HG03280 (cell line): ENCODE measurements around the gene TTC27.

Experiments used
- ATAC-seq: cut with Tn5 transposase; IDR thresholded peaks from one replicate; pipeline ENCODE4 v1.9.1; 2021; ENCODE audit warnings: mild to moderate bottlenecking, moderate library complexity; ENCODE audit not compliant: unreplicated experiment

Gene TTC27

DNA sequence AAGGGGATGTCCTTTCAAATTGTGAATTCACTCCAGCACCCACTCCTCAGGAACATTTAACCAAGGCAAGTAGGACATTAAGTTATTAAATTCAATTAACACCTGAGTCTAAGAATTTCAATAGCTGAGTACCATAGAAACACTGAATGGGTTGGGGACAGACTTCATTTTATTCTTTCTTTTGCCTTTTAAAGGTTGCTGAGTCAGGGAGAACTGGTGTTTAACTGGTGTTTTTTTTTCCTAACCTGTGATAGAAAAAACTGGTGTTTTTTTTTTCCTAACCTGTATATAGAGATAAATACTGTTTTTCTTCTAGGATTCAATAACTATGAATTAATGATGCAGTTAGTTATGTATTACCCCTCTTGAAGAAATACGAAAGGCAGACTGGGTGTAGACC is 38.9 kb downstream of the TTC27 start:
- ATAC-seq = no peak

DNA sequence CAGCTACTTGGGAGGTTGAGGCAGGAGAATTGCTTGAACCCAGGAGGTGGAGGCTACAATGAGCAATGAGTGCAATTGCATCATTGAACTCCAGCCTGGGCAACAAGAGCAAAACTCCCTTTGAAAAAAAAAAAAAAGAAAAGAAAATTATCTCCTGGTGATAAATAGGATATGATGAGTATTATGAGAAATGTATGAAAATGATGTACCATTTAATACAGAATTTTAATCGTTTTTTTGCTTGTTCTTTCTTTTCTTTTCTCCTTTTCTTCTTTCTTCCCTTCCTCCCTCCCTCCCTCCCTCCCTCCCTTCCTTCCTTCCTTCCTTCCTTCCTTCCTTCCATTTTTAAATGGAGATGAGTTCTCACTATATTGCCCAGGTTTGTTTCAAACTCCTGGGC is 40.4 kb downstream of the TTC27 start:
- ATAC-seq = no peak

DNA sequence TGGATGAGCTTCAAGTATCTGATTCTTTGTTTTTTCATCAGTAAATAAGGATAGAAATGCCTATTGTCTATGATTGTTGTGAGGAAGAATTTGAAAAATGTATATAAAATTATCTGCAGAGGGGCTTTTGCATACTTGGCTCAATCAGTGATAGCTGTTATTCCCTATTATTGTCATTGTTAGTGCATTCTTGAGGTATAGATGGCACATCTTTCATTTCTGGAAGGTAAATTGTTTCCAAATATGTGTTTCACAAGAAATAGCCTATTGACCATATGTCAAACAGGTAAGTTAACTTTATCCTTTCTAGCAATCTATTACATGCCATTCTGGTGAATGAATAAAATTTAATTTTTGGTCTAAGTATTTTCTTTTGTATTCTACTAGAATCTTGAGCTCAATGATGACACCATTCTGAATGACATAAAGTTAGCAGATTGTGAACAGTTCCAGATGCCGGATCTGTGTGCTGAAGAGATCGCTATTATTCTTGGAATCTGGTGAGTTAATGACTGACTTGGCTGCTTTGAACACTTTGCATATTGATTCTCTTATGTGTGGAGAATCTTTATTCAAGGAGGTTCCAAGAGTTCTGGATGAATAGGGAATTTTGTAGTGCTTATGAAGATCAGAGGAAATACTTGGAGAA is 44.2 kb downstream of the TTC27 start:
- ATAC-seq = no peak

DNA sequence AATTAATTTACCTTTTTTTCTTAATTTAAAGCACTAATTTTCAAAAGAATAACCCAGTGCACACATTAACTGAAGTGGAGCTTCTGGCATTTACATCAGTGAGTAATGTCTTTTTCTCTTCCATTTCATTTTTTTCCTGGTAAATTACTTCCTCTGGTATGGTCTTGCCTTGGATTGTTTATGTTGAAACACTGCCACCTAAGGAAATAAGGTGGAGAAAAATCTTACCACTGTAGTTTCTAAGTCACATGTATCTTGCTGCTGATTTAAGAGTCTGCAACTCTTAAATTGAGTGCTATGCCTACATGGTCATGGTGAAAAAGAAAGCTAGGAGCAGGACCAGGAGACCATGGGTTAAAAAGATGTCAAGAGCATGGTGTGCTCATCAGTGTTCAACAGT is 51.0 kb downstream of the TTC27 start:
- no peak for ATAC-seq

DNA sequence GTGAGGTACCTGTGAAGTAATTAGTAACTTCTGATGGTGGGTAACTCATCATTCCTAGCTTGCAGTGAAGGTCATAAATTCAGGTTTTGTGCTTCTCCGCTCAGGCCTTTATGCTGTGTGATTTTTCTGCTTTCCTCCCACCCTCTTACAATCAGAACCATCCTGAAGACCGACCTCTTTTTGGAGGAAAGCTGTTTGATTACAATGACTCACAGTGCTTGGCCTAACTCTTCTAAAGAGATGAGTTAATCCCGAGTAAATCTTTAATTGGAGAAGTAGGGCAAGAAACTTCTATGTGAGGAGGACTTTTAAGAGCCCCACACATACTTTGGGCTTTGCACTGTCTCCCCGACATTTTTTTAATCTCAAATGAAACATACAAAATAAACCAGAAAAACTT is 53.1 kb downstream of the TTC27 start:
- ATAC-seq = no peak

DNA sequence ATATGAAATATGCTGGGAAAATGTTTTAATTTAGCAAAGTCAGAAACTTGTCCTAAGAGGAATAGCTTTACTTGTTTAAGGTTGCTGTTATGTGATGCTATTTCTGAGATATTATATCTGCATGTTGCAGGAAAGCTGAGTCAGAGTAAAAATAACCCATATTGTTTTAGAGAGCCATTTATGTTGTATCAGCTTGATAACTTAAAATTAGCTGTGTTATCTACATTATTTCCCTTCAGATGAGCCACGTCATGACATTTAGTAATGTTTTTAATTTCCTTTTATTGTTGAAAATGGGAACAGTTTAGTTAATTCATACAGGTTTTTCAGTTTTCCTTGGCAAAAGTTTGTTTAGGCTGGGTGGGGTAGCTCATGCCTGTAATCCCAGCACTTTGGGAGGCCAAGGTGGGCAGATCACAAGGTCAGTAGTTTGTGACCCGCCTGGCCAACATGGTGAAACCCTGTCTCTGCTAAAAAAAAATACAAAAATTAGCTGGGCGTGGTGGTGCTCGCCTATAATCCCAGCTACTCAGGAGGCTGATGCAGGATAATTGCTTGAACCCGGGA is 55.8 kb downstream of the TTC27 start:
- no peak for ATAC-seq

DNA sequence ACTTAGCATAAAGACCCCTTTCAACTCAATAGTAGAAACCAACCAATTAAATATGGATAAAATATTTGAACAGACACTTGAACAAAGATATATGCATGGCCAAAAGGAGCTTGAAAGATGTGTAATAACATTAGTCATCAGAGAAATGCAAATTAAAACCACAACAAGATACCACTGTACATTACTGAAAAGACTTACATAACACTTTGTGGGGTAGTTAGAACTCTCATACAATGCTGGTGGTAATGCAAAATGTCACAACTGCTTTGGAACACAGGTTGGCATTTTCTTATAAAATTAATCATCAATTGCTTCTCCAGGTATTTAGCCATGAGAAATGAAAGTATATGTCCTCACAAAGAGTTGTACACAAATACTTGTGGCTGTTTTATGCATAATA is 60.7 kb downstream of the TTC27 start:
- peak; percentile 70 for ATAC-seq

DNA sequence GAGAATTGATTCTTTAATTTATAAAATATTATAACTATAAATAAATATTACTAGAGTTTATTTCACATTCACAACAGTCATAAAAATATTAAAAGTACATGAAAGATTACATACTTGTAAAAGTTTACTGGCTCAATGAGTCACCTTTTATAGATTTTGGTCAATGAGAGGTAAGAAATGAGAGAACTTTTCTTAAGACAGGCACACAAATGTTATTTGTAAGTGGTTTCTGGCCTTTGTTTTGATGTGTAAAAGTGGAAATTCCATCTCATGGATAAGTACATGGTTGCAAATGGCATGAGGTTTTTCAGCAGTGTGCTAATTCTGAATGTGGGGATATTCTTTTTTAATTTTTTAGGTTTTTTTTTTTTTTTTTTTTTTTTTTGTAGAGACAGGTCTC is 63.8 kb downstream of the TTC27 start:
- no peak for ATAC-seq

DNA sequence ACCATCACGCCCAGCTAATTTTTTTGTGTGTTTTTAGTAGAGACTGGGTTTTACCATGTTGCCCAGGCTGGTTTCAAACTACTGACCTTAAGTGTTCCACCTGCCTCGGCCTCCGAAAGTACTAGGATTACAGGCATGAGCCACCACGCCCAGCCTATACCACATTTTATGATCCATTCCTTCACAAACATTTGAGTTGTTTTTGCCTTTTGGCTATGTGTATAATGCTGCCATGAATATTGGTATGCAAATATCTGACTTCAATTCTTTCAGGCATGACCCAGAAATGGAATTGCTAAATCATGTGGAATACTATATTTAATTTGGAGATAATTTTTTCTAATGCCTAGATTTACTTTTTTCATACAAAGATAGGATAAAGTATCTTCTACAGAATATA is 68.6 kb downstream of the TTC27 start:
- ATAC-seq = no peak

DNA sequence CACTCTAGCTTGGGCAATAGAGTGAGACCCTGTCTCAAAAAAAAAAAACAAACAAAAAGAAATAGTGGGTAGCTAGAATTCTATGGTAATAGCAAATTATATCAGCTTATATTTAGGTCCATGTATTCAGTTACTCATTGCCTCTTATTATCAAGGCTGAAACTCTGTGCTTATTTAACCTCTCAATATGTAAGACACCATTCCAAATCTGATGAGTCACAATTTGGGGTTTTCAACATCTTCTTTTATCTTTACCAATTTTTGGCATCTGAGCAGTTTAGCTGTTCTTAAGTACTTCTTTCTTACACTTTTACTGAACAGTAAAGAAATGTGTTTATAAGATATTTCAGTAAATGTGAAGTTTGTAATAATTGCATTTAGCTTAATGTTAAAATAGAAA is 69.3 kb downstream of the TTC27 start:
- ATAC-seq = no peak

DNA sequence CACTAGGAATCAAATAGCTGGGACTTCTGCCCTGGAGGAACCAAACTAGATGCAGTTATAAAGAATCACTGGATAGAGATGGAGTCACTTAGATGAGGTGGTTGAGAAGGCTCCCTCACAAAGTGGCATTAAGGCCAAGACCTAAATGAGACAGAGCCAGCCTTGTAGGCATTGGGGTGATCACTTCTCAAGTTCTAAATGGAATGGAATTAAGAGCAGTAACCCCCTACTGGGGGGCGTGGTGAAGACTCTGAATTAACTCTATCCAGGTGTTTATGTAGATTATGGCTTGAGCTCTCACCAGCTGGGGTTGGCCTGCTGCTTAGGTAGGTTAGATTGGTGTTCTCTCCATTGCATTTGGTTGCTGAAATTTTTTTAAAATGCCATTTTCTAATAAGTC is 71.3 kb downstream of the TTC27 start:
- ATAC-seq = no peak

DNA sequence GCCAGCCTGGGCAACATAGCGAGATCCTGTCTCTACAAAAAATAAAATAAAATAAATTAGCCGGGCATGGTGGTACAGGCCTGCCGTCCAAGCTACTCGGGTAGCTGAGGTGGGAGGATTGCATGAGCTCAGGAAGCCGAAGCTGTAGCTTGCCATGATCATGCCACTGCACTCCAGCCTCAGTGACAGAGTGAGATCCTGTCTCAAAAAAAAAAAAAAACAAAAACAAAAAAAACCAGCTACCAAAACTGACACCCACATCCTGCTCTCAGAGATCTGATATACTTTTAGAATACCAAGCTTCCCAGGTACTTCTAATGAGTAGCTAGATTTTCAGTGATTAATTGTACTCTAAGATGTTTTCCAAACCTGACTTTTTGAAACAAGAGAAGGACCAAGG is 74.0 kb downstream of the TTC27 start:
- ATAC-seq = no peak

DNA sequence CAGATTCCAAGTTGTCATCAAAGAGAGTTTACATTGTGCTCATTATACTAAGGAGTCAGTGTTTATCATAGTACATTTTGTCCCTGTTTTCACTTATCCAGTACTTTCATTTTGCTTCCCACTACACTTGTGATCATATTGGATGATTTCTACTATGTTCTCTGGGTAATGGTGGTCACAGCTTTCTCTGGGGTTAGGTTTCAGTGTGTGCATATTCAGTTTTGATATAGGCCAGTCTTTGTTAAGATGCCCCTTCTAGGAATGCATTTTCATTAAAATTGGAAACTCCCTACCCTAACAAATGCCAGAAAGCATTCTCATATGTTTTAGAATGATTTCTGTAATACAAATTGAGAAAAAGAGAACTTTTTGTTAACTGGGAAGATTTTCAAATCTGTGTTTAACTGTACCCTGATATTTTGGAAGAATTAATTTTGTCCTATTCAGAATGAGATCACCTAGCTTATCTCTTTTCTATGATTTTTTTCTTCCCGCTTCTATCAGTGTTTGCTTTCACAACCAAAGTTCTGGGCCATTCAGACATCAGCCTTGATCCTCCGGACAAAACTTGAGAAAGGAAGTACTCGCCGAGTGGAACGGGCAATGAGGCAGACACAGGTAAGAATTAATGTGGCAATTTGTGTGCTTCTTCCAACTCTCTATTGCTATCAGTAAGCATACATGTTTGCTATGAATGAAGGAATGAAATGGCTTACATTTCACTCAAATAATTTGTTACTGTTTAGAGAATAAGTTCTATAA is 74.6 kb downstream of the TTC27 start:
- no peak for ATAC-seq

DNA sequence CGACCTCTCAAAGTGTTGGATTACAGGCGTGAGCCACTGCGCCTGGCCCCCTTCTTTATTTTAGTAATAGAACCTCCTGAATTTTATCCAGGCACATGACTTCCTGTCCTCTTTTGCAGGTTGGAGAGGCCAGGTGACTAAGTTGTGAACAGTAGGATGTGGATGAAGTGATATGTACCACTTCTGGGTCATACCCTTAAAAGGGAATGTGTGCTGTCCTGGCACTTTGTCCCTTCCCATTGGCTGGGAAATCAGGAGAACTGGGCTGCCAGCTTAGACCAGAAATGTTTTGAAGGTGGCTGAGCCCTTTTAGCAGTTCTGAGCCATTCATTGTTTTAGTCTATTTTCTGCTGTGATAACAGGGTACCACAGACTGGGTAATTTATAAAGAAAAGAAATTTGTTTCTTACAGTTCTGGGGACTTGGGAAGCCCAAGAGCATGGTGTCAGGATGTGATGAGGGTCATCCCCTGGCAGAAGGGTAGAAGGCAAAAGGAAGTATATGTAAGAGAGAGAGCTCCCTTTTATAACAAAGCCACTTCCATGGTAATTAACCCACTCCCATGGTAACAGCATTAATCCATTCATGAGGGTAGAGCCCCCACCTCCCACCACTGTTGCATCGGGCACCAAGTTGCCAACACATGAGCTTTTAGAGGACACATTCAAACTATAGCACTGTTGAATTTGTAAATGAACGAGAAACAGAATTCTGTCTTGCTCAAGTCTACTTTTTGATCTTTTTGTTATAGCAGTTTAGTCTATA is 79.1 kb downstream of the TTC27 start:
- ATAC-seq = no peak

DNA sequence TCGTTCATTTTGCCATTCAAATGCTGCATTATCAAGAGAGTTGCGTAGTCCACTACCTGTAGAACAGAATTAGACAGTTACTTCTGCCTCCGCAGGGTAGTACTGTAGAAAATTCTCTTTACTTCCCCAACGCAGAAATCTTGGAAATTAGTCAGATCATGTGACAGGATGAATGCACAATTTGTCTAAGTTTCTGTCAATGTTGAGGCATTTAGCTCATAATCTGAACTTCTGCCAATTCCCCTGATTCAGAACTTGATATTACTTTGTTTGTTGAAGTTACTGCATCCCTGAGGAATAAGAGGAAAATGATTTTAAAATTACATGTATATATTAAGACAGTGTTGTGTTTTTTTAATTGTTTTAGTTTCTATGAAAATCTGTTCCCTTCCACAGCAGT is 83.4 kb downstream of the TTC27 start:
- ATAC-seq = no peak

DNA sequence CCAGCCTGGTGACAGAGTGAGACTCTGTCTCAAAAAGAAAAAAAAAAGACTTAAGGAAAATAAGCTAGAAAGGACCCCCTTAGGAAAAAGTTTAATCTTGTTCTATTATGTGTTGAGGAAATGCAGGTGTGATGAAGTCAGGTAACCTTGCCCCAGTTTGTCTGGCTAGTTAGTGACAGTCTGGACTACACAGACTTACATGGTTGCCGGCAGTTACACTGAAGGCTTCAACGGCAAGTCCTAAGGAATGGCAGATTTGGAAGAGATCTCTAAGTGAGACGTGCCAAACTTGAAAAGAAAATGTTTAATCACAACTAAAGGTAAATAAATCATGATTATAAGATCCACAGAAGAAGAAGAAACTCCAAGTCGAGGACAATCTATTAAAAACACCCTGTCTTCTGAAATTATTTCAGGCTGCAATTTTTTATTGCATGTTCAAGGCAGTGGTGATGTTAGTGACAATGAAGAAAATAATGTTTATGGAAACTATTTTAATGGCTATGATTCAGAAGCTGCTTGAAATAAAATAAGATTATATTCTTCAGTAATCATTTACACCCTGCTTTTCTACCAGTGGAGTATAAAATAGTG is 84.2 kb downstream of the TTC27 start:
- no peak for ATAC-seq

DNA sequence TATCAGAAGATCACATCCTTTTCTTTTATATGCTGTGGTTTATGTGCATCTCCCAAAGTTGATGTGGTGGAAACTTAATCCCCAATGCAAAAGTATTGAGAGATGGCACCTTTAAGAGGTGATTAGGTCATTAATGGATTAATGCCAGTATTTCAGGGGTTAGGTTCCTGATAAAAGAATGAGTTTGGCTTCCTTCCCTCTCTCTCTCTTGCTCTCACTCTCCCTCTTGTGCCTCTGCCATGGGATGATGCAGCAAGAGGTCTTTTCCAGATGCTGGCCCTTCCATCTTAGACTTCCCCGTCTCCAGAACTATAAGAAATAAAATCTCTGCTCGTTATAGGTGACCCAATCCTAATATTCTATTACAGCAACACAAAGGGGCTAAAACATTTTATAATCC is 85.0 kb downstream of the TTC27 start:
- no peak for ATAC-seq

DNA sequence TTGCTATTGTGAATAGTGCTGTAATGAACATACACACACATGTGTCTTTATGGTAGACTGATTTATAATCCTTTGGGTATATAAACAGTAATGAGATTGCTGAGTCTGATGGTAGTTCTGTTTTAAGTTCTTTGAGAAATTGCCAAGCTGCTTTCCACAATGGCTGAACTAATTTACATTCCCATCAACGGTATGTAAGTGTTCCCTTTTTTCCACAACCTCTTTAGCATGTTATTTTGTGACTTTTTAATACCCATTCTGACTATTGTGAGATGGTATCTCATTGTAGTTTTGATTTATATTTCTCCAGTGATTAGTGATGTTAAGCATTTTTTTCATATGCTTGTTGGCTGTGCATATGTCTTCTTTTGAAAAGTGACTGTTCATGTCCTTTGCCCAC is 86.7 kb downstream of the TTC27 start:
- ATAC-seq = no peak

DNA sequence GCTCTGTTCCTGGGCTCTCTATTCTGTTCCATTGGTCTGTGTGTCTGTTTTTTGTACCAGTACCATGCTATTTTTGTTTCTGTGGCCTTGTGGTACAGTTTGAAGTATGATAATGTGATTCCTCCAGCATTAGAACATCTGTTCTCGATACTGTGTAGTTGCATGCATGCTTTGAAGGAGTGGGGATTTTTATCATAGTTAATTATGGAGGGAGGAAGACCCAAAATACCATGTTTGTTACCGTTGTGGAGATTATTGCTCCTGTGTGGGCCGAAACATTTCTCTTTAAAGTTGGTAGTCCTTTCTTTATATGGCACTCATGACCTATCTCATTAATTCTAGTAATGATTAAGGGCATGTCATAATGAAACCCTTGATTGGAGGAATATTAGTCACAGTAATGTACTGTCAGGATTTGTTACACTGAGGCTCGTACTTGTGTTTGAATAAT is 87.6 kb downstream of the TTC27 start:
- peak; percentile 86 for ATAC-seq

DNA sequence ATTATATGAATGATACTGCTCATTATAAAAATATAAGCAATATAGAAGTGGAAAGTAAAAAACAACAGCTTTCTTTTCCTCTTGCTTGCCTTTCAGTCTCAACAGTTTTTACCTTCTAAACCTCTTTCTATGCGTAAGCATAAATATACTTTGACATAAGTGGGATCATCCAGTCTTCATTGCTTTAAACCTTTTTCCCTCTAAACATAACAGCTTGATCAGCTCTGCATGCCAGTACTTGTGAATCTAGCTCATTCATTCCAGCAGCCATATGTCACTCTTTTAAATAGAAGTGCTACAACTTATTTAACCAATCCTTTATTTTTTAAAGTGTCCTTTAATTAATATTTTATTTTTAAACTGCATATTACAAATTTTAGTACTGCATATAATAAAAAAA is 88.1 kb downstream of the TTC27 start:
- ATAC-seq = no peak

DNA sequence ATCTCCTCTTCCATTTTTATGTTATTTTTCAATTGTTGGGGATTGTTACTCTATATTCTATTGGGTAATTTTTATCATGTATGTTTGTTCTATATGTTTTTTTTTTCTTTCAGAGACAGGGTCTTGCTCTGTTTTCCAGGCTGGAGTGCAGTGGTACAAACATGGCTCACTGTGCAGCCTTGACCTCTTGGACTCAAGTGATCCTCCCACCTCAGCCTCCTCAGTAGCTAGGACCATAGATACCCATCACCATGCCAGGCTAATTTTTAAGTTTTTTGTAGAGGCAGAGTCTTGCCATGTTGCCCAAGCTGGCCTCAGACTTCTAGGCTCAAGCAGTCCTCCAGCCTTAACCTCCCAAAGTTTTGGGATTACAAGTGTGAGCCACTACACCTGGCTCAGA is 88.7 kb downstream of the TTC27 start:
- no peak for ATAC-seq
